Measurements from ENCODE around the gene NFX1. TPM values are rescaled to one million over a fixed set of nuclear protein-coding genes. Genes with fewer than 3 reads are reported as not detected.
A peak's percentile ranks its signal among the peaks of the same experiment; 100 is the strongest.

The NFX1 gene
- total RNA-seq, 1 donor, result 24.2 TPM

DNA sequence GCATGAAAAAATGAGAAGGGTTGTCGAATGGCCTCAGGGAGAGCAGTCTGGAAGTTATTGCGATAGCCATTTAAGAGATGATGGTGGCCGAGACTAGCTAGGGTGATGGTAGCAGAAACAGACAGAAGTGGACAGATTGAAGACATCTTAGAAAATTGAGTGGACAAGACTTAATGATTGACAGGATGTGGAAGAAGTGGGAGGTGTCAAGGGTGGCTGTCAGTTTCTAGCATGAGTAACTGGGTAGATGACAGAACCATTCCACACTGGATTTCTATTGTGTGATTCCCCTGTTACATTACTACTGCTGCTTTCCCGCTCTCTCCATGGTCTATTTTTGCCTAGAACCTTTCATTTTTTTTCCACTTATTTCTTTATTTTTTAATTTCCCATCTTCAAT, 12.8 kb upstream of the NFX1 start:
- no peak for TF ChIP-seq CTCF (IDR thresholded peaks at IDR 0.05; ENCODE audit: insufficient read depth, low read depth, low read length)
- no peak overlapping the region for H3K4me3 ChIP-seq (ENCODE audit: low read depth, low read length)
- DNase-seq (ENCODE audit: low read depth), result no peak

DNA sequence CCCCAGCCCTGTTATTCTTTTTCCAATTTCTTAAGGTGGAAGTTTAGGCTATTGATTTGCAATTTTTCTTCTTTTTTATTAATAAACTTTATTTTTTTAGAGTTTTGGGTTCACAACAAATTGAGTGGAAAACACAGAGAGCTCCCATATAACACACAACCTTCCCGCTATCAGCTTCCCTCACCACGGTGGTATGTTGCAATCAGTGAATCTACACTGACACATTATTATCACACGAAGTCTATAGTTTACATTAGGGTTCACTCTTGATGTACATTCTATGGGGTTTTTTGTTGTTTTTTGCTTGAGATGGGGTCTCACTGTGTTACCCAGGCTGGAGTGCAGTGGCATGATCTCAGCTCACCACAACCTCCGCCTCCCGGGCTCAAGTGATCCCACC, 4.8 kb upstream of the NFX1 start:
- DNase-seq (ENCODE audit: low read depth), result no peak
- H3K4me3 ChIP-seq (ENCODE audit: low read depth, low read length), result no peak overlapping the region
- TF ChIP-seq CTCF (IDR thresholded peaks at IDR 0.05; ENCODE audit: insufficient read depth, low read depth, low read length), result no peak

- no peak overlapping the region for H3K4me3 ChIP-seq (ENCODE audit: low read depth, low read length)
- TF ChIP-seq CTCF (IDR thresholded peaks at IDR 0.05; ENCODE audit: insufficient read depth, low read depth, low read length), result peak; percentile 84
- DNase-seq (ENCODE audit: low read depth), result peak; percentile 75
Observed at GRCh38 chr9:33287087-33287490, 3.2 kb upstream of the NFX1 start.

GRCh38 chr9:33288235-33288634, 2.1 kb upstream of the NFX1 start:
- no peak for TF ChIP-seq CTCF (IDR thresholded peaks at IDR 0.05; ENCODE audit: insufficient read depth, low read depth, low read length)
- no peak overlapping the region for H3K4me3 ChIP-seq (ENCODE audit: low read depth, low read length)
- no peak for DNase-seq (ENCODE audit: low read depth)

DNA sequence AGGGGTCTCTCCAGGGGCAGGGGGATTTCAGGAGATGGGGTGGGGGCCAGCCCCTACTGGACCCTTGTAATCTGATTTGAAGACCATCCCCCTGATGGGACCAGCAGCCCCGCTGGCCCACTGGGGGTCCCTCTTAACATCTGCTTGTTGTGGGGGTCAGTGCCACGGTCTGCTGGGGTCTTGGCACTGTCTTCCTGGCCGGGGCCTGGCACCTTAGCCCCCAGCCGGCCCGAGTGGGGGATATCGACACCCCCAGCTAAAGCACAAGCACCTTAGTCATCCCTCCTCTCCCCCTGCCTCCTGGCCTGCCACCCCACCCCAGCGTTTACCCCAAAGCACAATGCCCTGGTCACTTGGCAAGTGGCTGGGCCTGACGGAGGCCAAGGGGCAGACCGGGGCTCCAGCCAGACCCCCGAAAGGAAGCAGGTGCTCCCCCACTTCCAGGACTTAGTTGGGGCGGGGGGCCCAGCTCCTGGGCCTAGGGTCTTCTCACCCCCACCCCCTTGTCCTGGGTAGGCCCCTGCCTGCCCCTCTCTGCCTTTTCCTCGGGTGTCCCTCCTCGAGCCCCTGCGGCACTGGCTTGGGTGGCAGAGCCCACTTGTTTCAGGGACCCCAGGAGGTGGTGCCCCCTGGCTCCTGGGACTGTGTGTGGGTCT, 1.4 kb upstream of the NFX1 start:
- TF ChIP-seq CTCF (IDR thresholded peaks at IDR 0.05; ENCODE audit: insufficient read depth, low read depth, low read length), result no peak
- no peak overlapping the region for H3K4me3 ChIP-seq (ENCODE audit: low read depth, low read length)
- DNase-seq (ENCODE audit: low read depth), result no peak

- no peak for DNase-seq (ENCODE audit: low read depth)
- H3K4me3 ChIP-seq (ENCODE audit: low read depth, low read length), result peak overlapping the region; percentile 91
- TF ChIP-seq CTCF (IDR thresholded peaks at IDR 0.05; ENCODE audit: insufficient read depth, low read depth, low read length), result no peak
Observed at GRCh38 chr9:33289496-33289895, 820 bp upstream of the NFX1 start.

DNA sequence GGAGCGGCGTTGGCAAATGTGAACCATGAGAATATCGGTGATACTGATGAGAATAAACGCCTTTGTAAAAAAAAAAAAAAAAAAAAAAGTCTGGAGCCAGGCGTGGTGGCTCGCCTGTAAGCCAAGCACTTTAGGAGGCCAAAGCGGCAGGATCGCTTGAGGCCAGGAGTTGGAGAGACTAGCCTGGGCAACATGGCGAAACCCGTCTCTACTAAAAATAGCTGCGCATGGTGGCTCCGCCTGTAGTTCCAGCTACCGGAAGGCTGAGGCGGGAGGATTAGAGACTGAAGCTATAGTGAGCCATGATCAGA, 425 bp upstream of the NFX1 start:
- H3K4me3 ChIP-seq (ENCODE audit: low read depth, low read length), result peak overlapping the region; percentile 91
- TF ChIP-seq CTCF (IDR thresholded peaks at IDR 0.05; ENCODE audit: insufficient read depth, low read depth, low read length), result no peak
- no peak for DNase-seq (ENCODE audit: low read depth)

Measured in fibroblast of villous mesenchyme (primary cell).